SW 1271 (cell line): Measurements from ENCODE around the gene MALAT1.
"Not testable (repeated sequence)": the region's sequence is repeated elsewhere in the genome, so short reads cannot be mapped to it uniquely, and the experiment has no call there.

ENCODE experiments used
- DNase-seq, 2 experiments: peaks; one replicate each; lab custom pipeline; 2025; lab: John Stamatoyannopoulos, UW

Gene MALAT1

GRCh38 chr11:65522718-65523630 lies 24.1 kb downstream of the MALAT1 start:
- DNase-seq = not testable (repeated sequence)

GRCh38 chr11:65523631-65523968 lies 24.8 kb downstream of the MALAT1 start:
- DNase-seq = not testable (repeated sequence)

GRCh38 chr11:65524014-65524740 lies 25.3 kb downstream of the MALAT1 start:
- no peak for DNase-seq

DNA sequence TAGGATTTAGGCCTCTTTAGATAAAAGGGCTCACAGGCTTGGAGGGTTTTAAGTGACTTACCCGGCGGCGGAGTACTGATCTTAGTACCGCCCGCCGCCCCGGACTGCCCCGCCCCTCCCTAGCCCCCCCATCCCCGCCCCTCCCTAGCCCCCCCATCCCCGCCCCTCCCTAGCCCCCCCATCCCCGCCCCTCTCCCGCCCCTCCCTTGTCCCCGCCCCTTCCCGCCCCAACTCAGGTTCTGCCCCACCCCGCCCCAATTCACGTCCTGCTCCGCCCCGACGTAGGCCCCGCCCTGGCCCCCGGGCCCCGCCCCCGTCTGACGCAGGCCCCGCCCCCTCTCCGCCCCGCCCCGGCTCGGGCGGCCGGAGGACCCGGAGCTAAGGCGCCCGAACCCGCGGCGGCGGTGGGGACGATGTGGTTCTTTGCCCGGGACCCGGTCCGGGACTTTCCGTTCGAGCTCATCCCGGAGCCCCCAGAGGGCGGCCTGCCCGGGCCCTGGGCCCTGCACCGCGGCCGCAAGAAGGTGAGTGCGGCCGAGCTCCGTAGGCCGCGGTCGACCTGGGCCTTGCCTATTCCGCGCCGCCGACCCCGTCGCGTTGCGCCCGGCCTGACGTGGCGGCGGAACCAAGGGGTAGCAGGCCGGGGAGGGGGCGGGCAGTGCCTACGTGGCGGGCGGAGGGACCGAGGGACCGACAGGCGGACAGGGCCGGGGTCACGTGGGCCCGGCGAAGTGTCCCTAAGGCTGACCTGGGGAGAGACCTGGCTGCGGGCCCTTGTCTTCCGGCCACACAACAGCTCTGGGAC lies 26.1 kb downstream of the MALAT1 start, which contains the start of gene SCYL1:
Gene SCYL1, plus strand, starts transcription at position 343 of the 805 bp plus-strand sequence. Its CDS starts 71 bp downstream, at position 414.
- peak in 1 of 2 experiments; percentile 52 for DNase-seq

- DNase-seq = no peak
Measured at GRCh38 chr11:65525546-65526480, 27.0 kb downstream of the MALAT1 start.

GRCh38 chr11:65526744-65527143 lies 27.9 kb downstream of the MALAT1 start:
- no peak for DNase-seq

GRCh38 chr11:65528819-65529350 lies 30.0 kb downstream of the MALAT1 start:
- DNase-seq = no peak

GRCh38 chr11:65529475-65530156 lies 30.8 kb downstream of the MALAT1 start:
- DNase-seq = no peak

DNA sequence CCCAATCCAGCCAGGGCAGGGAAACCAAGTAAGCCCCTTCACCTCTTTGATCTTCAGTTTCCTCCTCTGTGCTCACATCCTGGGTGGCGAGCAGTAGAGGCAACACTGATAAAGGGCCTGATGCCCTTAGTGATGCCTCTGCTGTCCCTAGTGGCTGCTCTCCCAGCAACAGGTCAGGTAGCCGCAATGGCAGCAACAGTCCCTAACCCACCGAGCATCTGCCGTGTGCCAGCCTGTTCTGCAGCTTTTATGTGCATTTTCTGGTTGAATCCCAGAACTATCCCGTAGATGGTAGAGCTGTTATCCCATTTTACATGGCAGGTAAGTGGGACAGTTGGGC lies 31.3 kb downstream of the MALAT1 start:
- peak in 1 of 2 experiments; percentile 16 for DNase-seq

DNA sequence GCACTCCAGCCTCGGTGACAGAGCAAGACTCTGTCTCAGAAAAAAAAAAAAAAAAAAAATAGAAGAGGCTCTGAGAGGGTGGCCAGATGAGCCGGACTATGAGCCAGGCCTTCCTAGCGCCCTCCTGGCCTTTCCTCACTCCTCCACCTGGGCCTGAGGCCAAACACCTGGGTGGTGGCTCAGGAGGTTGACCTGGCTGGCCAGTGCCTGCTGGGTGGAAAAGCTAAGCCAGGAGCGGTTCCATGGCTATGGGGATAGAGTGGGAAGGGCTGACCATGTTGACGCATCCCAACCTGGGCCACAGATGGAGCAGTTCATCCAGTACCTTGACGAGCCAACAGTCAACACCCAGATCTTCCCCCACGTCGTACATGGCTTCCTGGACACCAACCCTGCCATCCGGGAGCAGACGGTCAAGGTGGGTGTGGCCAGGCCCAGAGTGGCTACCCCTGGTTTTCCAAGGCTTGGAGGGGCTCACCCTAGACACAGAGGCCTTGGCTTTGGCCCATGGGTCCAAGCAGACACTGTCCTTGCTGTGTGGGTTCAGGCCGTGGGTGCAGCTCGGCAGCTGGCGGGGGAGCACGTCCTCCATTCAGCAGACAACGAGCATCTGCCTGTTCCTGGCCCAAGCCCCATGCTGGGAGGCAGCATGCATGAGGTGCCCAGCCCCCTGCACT lies 33.7 kb downstream of the MALAT1 start:
- DNase-seq = no peak

- DNase-seq = no peak
Measured at GRCh38 chr11:65535102-65535501, 36.3 kb downstream of the MALAT1 start.

DNA sequence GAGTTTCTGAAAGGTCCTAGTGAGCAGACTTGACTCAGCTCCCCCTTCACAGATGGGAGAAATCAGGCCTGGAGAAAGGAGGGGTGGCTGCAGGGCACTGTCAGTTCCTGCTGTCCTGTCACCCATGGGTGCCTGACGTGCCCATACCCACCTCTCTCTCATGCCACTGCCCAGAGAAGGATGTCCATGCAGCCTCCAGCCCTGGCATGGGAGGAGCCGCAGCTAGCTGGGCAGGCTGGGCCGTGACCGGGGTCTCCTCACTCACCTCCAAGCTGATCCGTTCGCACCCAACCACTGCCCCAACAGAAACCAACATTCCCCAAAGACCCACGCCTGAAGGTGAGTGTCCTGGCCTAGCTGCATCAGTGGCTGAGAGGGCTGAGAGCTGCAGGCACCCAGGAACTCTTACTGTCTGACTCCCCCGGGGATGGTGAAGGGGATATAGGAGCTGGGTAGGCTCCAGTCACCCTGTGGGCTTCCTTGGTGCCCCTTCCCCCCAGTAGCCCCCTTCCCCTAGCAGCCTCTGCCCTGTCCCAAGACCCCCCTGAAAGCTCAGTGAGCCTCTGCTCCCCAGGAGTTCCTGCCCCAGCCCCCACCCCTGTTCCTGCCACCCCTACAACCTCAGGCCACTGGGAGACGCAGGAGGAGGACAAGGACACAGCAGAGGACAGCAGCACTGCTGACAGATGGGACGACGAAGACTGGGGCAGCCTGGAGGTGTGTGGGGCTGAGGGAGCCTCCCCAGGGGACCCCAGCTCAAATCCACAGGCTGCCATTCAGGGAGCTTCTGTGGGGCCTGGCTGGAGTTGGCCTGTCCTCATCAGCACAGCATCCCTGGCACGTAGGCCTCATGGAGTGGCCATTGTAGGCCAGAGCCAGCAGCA lies 37.8 kb downstream of the MALAT1 start:
- DNase-seq = no peak

DNA sequence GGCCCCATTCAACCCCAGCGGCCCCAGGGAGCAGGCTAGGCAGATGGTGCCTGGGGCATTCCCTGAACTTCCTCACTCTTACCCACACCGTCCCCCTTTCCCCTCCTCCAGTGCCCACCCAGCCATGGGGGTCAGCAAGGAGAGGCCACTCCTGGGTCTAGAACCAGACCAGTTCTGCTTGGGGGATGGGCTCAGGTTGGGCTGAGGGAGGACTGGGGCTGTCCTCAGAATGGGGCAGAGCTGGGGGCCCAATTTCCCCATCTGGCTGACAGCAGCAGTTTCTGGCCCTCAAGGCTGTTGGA lies 38.4 kb downstream of the MALAT1 start:
- DNase-seq = no peak

- no peak for DNase-seq
Measured at GRCh38 chr11:65537620-65538231, 38.9 kb downstream of the MALAT1 start.

GRCh38 chr11:65538232-65538914 lies 39.5 kb downstream of the MALAT1 start:
- DNase-seq = no peak

GRCh38 chr11:65538915-65539743 lies 40.3 kb downstream of the MALAT1 start:
- no peak for DNase-seq

GRCh38 chr11:65539744-65540289 lies 41.0 kb downstream of the MALAT1 start:
- no peak for DNase-seq
